ENCODE data around the gene TRIM69.

- TF ChIP-seq, protein P1, sequence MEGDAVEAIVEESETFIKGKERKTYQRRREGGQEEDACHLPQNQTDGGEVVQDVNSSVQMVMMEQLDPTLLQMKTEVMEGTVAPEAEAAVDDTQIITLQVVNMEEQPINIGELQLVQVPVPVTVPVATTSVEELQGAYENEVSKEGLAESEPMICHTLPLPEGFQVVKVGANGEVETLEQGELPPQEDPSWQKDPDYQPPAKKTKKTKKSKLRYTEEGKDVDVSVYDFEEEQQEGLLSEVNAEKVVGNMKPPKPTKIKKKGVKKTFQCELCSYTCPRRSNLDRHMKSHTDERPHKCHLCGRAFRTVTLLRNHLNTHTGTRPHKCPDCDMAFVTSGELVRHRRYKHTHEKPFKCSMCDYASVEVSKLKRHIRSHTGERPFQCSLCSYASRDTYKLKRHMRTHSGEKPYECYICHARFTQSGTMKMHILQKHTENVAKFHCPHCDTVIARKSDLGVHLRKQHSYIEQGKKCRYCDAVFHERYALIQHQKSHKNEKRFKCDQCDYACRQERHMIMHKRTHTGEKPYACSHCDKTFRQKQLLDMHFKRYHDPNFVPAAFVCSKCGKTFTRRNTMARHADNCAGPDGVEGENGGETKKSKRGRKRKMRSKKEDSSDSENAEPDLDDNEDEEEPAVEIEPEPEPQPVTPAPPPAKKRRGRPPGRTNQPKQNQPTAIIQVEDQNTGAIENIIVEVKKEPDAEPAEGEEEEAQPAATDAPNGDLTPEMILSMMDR (conservative IDR thresholded peaks at IDR 0.05; ENCODE audit: low read depth, low read length), result no peak
- TF ChIP-seq CHD1 (IDR thresholded peaks at IDR 0.05; ENCODE audit: low read depth, low read length) (no peak), BHLHE40 (IDR thresholded peaks at IDR 0.05; ENCODE audit: low read depth, low read length) (no peak), POLR2A (IDR thresholded peaks at IDR 0.05; ENCODE audit: low read depth, low read length) (no peak), MAFK (IDR thresholded peaks at IDR 0.05; ENCODE audit: low read depth, low read length) (no peak), MAZ (IDR thresholded peaks at IDR 0.05; ENCODE audit: borderline replicate concordance, low read depth, low read length) (no peak), MXI1 (IDR thresholded peaks at IDR 0.05; ENCODE audit: borderline replicate concordance, low read depth, low read length) (no peak), RAD21 (IDR thresholded peaks at IDR 0.05; ENCODE audit: low read length) (no peak), NFE2L2 (IDR thresholded peaks at IDR 0.05; ENCODE audit: low read depth, low read length) (no peak), CEBPB (IDR thresholded peaks at IDR 0.05; ENCODE audit: low read depth, low read length) (no peak), RFX5 (IDR thresholded peaks at IDR 0.05; ENCODE audit: low read depth, low read length) (no peak), SMC3 (IDR thresholded peaks at IDR 0.05; ENCODE audit: low read depth, low read length) (no peak)
Measured at GRCh38 chr15:44779761-44780160, 43.4 kb downstream of the TRIM69 start.

All from IMR-90 (cell line).